NT2/D1 (cell line): Measurements from ENCODE around the gene CACUL1.

Experiments used
- DNase-seq: peaks from one replicate; pipeline ENCODE4 v3.0.0-alpha.2; 2011; ENCODE audit warnings: low read depth, low spot score
- H3K27me3 ChIP-seq: 2 replicates; pipeline ENCODE4 v1.6.0; 2011; ENCODE audit warnings: mild to moderate bottlenecking; ENCODE audit not compliant: insufficient read length, insufficient read depth
- H3K36me3 ChIP-seq: 2 replicates; pipeline ENCODE4 v1.6.1; 2011; ENCODE audit warnings: mild to moderate bottlenecking, low read length, mixed read lengths; ENCODE audit not compliant: insufficient read depth, insufficient read length
- H3K4me1 ChIP-seq: 2 replicates; pipeline ENCODE4 v1.5.1; 2011; ENCODE audit not compliant: insufficient read depth, insufficient read length
- H3K4me3 ChIP-seq: 2 replicates; pipeline ENCODE4 v1.5.1; 2011; ENCODE audit warnings: low read depth; ENCODE audit not compliant: insufficient read length
- H3K9ac ChIP-seq: 2 replicates; pipeline ENCODE4 v1.6.0; 2011; ENCODE audit warnings: low read depth; ENCODE audit not compliant: insufficient read length
- H3K9me3 ChIP-seq: 2 replicates; pipeline ENCODE4 v1.5.1; 2011; ENCODE audit warnings: mild to moderate bottlenecking, low read length; ENCODE audit not compliant: insufficient read depth
- SUZ12 ChIP-seq: IDR thresholded peaks from 2 replicates; pipeline ENCODE4 v1.6.1; 2011; ENCODE audit not compliant: insufficient read length, insufficient read depth; ENCODE audit errors: extremely low read depth
- YY1 ChIP-seq: IDR thresholded peaks from 2 replicates; pipeline ENCODE4 v1.6.1; 2011; ENCODE audit not compliant: insufficient read length, insufficient read depth
- ZNF274 ChIP-seq: IDR thresholded peaks from 2 replicates; pipeline ENCODE4 v1.6.1; 2011; ENCODE audit warnings: mild to moderate bottlenecking, low read depth, low read length

The CACUL1 gene

DNA sequence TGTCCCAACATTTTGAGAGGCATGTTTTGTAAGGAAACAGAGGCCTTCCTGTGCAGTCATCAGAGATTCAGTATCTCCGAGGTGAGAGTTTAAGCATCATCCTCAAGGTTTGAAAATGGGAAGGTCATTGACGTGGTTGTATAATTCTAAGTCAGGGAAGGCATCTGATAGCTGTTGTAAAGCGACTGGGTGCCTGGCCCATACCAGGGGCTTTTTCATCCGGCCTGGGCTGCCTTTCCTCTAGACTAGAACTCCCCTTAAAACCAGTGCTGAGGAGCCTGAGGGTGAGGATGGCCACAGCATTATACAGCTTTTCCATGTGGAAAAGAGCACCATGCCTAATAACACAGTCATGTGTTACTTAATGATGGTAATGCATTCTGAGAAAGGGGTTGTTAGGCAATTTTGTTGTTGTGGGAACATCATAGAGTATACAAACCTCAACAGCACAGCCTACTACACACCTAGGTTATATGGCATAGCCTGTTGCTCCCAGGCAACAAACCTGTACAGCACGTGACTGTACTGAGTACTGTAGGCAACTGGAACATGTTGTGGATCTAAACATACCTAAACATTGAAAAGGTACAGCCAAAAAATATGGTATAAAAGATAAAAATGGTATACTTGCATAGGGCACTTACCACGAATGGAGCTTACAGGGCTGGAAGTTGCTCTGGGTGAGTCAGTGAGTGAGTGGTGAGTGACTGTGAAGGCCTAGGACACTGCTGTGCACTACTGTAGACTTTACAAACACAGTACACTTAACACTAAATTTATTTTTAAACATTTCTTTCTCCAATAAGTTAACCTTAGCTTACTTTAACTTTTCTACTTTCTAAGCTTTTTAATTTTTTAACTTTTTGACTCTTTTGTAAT is 13.5 kb upstream of the CACUL1 start:
- H3K36me3 ChIP-seq = no peaks in the 10 kb centered on the region
- H3K9me3 ChIP-seq = no peaks in the 10 kb centered on the region
- TF ChIP-seq YY1 (no peak), ZNF274 (no peak)
- H3K4me3 ChIP-seq = no peak overlapping the region
- H3K9ac ChIP-seq = no peak overlapping the region
- H3K27me3 ChIP-seq = no peaks in the 10 kb centered on the region
- no peaks in the 10 kb centered on the region for H3K4me1 ChIP-seq
- DNase-seq = no peak

- no peak for DNase-seq
- Histone ChIP-seq H3K4me3 (no peak overlapping the region), H3K9ac (no peak overlapping the region), H3K4me1 (no peaks in the 10 kb centered on the region), H3K9me3 (no peaks in the 10 kb centered on the region), H3K27me3 (no peaks in the 10 kb centered on the region), H3K36me3 (no peaks in the 10 kb centered on the region)
- TF ChIP-seq YY1 (no peak), ZNF274 (no peak), SUZ12 (no peak)
These were observed 12.7 kb upstream of the CACUL1 start for GRCh38 chr10:118767297-118768040.

- Histone ChIP-seq H3K4me1 (no peaks in the 10 kb centered on the region), H3K4me3 (no peak overlapping the region), H3K9ac (no peak overlapping the region), H3K9me3 (no peaks in the 10 kb centered on the region), H3K36me3 (no peaks in the 10 kb centered on the region), H3K27me3 (no peaks in the 10 kb centered on the region)
- TF ChIP-seq ZNF274 = no peak
- no peak for TF ChIP-seq YY1
- TF ChIP-seq SUZ12 = no peak
- DNase-seq = no peak
These were observed 9.4 kb upstream of the CACUL1 start for GRCh38 chr10:118764195-118764594.

DNA sequence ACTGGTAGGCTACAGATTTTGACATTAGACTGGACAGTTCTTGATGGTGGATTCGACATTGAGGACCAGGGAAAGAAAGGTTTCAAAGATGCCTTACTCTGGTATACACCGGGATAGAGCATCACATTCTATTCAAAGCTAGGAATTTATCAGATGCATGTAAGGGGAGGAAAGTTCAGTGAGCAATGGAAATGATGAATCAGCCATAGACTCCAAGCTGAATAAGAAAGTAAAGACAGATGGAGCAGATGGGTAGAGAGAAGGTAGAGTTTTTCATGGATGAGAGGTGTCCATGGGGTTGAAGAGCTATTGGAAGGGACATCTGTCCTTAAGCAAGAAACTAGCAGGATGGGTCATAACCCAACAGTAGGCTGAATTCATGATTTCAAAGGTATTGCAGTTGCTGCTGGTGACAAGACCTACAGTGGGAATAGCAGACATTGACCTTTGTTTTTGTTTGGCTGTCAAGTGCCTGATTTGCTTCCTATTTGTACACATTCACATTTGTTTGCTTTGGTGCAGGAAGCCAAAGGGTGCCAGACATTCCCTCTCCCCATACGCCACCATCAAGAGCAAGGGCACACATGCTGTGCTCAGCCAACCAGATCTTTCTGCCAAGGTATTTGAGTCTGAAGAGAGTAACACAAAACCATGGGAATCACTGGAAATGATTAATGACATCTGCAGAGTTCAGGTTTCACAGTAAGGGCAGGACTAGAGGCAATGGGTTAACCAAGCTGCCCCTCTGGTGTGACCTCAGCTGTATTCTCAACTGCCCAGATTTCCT is 8.6 kb upstream of the CACUL1 start:
- no peak overlapping the region for H3K9ac ChIP-seq
- no peaks in the 10 kb centered on the region for H3K27me3 ChIP-seq
- H3K4me1 ChIP-seq = no peaks in the 10 kb centered on the region
- no peak for DNase-seq
- no peaks in the 10 kb centered on the region for H3K36me3 ChIP-seq
- TF ChIP-seq YY1 (no peak), ZNF274 (no peak), SUZ12 (no peak)
- H3K4me3 ChIP-seq = no peak overlapping the region
- no peaks in the 10 kb centered on the region for H3K9me3 ChIP-seq

DNA sequence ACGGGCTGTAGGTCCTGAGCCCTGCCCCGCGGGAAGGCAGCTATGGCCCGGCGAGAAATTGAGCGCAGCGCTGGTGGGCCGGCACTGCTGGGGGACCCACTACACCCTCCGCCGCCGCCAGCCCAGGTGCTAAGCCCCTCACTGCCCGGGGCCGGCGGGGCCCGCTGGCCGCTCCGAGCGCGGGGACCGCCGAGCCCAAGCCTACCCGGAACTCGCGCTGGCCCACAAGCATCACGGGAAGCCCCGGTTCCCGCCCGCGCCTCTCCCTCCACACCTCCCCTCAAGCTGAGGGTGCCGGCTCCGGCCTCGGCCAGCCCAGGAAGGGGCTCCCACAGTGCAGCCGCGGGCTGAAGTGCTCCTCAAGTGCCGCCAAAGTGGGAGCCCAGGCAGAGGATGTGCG is 5.5 kb upstream of the CACUL1 start:
- Histone ChIP-seq H3K9ac (no peak overlapping the region), H3K4me3 (no peak overlapping the region), H3K36me3 (no peaks in the 10 kb centered on the region), H3K27me3 (no peaks in the 10 kb centered on the region), H3K4me1 (no peaks in the 10 kb centered on the region), H3K9me3 (no peaks in the 10 kb centered on the region)
- TF ChIP-seq ZNF274 (no peak), YY1 (no peak), SUZ12 (no peak)
- DNase-seq = no peak

DNA sequence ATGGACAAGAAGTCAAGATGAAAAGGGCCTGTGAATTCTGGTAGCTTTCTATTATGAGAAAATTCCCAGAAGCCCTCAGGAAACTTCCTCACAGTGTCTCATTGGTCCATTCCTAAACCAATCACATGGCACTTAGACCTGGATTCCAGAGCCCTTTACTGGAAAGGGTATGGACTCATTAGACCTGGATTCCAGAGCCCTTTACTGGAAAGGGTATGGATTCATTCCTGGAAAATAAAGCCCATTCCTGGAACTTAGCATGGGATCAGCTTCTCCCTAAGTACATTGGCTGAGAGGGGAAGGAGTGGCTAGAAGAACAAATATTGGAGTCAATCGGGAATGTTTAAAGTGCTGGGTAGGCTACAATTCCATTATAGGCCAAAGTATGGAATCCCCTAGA is 3.7 kb upstream of the CACUL1 start:
- Histone ChIP-seq H3K27me3 (no peaks in the 10 kb centered on the region), H3K9ac (no peak overlapping the region), H3K36me3 (no peaks in the 10 kb centered on the region), H3K9me3 (no peaks in the 10 kb centered on the region), H3K4me3 (no peak overlapping the region), H3K4me1 (no peaks in the 10 kb centered on the region)
- TF ChIP-seq ZNF274 = no peak
- no peak for TF ChIP-seq SUZ12
- TF ChIP-seq YY1 = no peak
- no peak for DNase-seq

DNA sequence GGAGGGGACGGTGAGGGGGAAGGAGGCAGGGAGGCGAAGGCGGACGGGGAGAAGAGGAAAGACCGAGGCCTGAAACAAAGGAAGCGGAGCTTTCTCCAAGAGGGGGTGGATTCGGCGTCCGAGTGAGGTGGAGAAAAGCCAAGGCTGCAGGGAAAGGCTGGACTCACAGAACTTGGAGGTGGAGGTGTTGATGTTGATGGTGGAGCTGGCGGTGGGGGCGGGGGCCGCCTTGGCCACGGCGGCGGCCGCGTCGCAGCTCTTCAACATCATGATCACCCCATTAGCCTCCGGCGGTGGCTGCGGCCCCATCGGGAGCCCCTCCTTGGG is 578 bp downstream of the CACUL1 start:
- H3K9me3 ChIP-seq = no peaks in the 10 kb centered on the region
- no peaks in the 10 kb centered on the region for H3K4me1 ChIP-seq
- peak overlapping the region; percentile 87 for H3K4me3 ChIP-seq
- H3K27me3 ChIP-seq = no peaks in the 10 kb centered on the region
- peak; percentile 22 for DNase-seq
- peak overlapping the region; percentile 95 for H3K9ac ChIP-seq
- peaks cover 10% of the 10 kb centered on the region for H3K36me3 ChIP-seq
- TF ChIP-seq SUZ12 (no peak), ZNF274 (no peak), YY1 (no peak)
